HG02678 (cell line): ENCODE measurements around the gene NOS1AP.

Source experiments
- ATAC-seq: cut with Tn5 transposase; IDR thresholded peaks from one replicate; pipeline ENCODE4 v1.9.1; 2021; ENCODE audit warnings: mild to moderate bottlenecking, moderate library complexity; ENCODE audit not compliant: unreplicated experiment

Gene NOS1AP

DNA sequence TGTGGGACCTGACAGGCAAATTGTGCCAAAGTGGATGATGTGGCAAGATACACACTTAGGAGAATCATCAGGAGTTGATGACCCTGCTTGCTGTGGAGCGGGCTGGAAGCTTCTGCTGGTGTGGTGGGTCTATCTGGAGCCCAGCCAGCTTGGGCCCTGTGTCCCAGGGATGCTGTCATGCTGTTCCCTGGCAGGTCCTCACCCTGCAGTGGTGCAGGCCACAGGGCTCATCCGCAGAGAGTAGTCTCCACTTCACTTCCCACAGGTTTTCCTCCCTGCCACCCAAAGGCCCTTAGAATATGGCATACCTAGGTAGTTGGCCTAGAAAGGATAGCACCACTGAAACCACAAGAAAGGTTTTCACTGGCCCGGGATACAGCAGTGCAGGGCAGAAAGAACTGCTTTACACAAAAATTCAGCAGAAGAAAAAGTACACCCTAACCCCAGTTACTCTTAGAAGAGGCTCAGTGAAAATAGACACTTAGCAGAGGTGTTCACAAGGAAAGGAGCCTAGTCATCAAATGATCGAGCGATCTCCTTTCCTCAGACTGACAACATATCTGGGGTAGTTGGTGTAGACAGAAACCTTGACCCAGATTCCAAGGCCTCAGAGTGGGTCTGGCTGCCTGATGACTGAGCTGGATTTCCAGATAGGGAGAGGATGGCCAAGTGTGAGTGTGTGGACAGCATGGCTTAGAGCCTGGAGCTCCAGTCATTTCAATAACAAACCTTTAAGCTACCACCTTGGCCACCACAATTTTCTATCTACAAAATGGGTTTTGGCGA, 310.8 kb downstream of the NOS1AP start:
- ATAC-seq: no peak

DNA sequence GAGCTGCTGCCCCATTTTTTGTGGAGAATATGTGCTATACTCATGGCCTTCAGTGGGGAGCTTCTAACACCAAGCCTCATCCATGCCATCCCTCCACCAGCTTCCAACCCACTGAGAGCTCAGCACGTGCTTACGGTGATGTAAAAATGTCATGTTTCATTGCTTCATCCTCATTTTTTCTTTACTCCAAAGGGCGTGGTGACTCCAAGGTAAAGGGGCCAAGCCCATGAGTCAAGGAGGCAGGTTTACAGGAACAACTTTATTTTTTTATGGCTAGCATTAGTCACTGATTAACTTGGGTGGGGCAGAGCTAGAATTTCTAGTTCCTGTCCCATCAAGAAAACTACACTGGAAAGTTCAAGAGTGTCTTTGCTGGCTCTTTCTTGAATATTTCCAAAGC, 311.9 kb downstream of the NOS1AP start, which contains the start of gene C1orf226:
Gene C1orf226, plus strand, starts transcription at position 346 of the 400 bp plus-strand sequence. CDS start 174 bp downstream, outside the sequence.
- ATAC-seq: no peak

DNA sequence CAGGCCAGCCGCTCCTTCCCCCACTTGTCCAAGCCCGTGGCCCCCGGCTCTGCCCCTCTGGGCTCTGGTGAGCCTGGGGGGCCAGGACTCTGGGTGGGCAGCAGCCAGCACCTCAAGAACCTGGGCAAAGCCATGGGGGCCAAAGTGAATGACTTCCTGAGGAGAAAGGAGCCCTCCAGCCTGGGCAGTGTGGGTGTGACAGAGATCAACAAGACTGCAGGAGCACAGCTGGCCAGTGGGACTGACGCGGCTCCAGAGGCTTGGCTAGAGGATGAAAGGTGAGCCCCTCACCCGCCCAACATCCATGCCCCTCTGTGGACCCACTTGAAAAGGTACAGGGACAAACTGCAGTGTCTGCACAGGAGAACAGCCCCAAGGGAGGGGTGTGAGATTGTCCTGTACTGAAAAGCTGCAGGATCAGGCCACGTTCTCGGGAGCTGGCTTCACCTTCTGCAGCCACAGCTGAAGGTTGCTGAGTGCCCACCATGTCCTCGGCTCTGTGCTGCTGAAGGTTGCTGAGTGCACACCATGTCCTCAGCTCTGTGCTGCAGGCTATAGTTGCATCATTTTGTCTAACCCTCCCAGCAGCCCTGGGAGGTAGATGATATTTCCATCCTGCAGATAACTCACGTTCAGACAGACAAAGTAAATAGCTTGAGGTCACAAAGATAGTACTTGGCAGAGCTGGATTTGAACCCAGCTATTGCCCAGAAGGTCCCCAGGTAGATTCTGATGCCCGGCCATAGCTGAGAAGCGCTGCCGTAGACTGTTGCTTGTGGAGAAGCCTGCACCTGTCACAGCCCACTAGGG, 312.7 kb downstream of the NOS1AP start:
- no peak for ATAC-seq

DNA sequence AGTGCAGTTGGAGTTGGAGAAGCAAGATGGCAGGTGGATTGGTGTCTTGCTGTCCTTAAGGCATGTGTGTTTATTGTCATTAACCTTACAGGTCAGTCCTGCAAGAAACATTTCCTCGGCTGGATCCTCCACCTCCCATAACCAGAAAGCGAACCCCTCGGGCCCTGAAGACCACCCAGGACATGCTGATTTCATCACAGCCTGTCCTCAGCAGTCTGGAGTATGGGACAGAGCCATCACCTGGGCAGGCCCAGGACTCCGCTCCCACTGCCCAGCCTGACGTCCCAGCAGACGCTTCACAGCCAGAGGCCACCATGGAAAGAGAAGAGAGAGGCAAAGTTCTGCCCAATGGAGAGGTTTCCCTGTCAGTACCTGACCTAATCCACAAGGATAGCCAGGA, 313.6 kb downstream of the NOS1AP start:
- no peak for ATAC-seq

DNA sequence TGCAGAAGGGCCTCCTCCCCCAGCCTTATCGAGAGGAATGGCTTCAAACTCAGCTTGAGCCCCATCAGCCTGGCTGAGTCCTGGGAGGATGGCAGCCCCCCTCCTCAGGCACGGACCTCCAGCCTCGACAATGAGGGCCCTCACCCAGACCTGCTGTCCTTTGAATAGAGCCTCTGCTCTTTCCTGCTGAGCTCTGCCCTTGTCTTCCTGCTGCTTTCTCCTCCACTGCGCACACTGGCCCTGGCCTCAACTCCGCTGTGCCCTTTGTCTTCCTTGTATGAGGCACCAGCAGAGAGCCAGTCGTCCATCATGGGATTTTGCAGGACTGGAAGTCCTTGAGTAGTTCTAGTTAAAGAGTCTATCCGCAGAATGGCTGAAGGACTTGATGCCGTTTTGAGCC, 314.0 kb downstream of the NOS1AP start:
- ATAC-seq: no peak

DNA sequence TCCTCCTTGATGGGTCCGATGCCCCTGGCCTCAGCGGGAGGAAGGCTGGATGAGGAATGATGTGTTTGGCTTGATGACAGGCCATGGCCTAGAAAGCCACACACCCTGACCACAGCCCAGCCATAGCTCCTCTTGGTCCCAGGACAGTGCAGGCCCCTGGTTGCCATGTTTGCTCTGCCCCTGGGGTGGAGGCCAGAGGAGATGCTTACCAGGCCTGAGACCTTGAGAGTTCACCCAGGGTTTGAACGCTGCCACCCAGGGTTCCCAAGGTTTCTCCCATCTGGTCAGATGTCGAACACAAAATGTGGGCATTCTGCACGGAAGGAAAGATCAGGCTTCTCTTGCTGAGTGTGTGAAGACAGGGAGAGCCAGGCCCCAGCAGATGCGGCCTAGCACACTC, 314.6 kb downstream of the NOS1AP start:
- no peak for ATAC-seq

DNA sequence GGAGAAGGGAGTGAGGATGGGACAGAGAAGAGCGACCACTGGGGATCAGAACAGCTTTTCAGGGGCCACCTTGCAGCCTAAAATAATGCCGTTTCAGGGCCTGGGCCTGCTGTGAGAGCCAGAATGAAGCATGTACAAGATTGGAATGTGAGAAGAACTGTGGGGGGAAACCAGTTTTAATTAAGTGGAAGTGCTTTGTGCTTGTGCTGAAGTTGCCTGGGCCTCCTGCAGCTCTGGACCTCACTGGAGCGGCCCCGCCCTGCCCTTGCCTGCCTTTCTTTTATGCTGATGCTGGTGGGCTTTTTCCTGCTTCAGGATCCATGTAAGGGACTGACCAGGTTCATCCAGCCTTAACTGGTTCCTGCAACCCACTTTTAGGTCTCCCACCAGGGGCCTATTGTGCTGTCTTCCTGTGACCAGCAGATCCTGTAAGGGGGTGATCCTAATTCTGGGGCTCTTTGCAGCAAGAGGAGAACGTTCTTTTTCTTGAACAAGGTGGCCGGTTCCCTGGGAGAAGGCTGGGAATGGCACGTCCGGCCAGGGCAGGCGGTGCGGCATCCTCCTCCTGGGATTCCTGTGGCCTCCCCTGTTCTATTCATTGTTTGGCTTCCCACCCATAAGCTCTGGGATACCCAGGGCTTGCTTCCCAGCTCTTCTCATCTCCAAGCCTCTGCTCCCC, 315.2 kb downstream of the NOS1AP start:
- no peak for ATAC-seq

DNA sequence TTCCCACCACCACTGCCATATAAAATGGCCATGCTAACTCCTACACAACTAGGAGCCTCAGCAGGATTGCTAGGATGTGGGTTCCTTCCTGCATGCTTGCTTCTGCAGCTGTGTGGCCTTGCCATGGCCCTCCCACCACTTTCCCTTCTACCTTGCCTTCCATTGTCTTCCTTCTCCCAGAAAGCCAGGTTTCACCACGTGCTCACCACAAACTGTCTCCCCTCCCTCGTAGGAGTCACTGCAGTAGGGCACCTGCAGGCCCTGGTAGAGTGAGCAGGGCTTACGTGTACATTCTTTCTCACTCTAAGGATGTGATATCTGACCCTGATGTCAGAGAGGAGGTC, 315.8 kb downstream of the NOS1AP start:
- no peak for ATAC-seq

DNA sequence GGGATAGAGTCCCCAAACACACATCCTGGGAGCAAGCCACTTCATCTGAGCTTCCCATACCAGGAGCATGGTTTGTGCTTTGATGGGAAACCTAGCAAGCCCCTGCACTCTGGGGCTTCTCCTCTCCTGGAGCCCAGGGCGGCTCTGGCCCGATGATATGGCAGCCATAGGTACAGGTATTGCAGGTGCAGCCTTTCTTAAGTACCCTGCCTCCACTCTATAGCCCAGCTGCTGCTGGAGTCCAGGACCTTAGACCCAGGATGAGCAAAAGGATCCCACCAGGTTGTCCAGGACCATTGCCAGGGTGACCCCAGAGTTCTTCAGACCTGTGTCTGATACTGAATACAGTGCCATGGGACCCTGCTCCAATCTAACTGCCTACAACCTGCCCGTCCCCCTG, 316.2 kb downstream of the NOS1AP start:
- ATAC-seq: no peak

DNA sequence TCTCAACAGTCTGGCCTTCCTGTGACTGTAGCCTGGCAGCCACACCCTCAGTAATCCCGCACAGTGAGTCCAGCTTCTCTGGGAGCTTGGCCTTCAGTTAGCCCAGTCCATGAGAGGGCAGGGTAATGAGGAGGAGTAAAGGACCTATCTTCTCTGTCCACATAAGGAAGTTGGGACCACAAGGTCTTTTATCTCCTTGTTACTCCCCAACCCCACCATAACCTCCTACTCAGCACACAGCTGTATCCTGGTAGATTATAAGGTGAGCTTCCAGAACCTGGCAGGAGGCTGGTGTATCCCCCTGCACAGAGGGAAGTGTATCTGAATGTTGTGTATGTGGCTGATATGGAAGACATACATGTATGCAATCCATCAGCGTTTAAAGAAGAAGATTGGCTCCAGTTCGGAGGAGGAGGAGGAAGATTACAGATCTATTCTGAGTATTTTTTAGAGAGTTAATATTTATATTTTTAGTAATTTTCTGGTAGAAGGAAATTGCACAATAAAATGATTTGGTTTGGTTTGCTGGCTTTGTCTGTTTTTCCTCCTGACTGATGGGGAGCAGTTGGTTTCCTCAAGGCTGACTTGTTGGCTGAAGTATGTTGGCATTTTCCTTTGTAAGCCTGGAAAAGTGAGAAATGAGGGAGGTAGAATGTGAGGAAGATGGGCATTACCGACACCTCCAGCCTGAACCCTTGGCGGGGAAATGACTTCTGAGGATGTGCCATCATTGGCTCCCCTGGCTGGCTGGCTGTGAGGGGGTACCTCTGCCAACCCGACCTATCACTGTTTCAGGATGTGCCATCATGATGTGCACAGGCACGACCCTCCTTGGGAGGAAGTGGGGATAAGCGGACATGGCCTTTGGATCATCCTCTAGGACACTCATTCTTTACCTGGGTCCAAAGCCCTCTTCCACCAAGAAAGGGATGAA, 317.1 kb downstream of the NOS1AP start:
- ATAC-seq: no peak

DNA sequence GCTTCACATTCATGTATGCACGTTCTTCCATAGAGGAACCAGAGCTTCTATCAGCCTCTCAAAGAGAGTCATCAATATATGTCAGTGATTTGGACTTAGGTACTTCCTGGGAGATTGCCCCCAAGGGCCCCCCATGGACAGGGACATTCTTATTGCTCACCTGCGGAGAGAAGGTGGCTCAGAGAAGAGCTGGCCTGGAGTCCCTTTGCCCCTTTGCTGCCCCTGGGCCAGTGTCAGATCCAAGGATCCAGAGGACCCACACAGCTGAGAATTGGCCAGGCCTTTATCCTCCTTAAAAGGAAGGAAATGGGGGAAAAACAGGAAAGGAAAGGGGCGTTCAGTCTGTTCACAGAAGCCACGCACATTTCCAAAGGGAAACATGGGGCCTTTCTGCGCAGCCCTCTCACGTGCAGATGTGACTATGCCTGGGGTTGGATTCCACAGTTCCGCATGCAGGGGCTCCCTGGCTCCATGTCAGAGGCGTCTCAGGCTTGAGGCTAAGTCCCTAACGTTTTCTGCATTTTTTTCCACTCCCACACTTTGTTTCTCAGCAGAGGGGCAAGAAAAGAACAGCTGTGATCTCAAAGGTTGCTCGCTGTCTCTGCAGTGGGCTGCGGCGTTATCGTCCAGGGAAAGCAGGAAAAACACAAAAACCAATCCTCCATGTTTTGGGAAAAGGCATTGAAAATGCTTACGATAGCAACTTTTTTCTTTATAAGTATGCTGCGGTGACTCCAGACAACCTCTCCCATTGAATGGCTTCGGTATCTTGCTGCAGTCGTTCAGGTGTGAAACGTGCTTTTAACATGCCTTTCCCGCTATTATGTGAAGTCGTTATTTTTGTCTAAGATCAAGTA, 318.0 kb downstream of the NOS1AP start:
- no peak for ATAC-seq

DNA sequence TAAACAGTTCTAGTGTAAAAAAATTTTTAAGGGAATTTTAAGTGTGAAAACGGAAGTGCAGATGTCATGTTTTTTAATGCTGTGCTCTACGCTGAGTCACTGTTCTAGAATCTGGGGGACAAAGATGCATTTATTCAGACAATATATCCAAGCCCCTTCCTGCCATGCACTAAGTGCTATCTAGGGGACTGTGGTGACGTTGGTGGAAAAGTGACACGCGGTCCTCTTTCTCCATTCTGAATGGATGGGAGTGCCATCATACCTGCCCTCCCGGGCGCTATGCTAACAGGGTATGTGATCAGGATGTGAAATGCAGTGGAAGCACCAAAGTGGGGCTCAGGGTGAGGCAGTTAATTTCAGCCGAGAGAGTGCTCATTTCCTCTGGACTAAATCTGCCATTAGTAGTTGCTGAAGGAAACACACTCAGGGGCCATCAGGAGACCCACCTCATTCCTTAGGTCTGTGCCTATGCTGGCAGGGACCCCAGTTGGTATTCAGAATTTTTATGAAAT, 318.6 kb downstream of the NOS1AP start:
- no peak for ATAC-seq

DNA sequence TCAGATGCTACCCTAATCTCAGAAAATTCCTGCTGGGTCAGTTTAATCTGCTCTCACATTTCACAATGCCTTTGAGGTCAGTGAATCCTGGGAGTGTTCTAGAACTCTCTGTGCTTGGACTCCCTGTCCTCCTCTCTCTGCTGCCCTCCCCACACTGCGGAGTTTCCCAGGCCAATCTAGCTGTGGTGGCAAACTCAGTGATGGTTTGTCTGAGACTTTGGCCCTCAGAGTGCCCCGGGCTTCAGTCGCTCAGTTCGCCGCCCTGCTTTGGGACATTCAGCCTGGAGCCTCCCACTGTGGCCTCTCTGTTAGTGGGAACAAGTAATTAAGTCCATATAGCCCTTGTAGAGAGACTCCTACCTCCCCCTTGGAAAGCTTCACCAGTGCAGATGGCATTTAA, 319.1 kb downstream of the NOS1AP start:
- ATAC-seq: no peak

DNA sequence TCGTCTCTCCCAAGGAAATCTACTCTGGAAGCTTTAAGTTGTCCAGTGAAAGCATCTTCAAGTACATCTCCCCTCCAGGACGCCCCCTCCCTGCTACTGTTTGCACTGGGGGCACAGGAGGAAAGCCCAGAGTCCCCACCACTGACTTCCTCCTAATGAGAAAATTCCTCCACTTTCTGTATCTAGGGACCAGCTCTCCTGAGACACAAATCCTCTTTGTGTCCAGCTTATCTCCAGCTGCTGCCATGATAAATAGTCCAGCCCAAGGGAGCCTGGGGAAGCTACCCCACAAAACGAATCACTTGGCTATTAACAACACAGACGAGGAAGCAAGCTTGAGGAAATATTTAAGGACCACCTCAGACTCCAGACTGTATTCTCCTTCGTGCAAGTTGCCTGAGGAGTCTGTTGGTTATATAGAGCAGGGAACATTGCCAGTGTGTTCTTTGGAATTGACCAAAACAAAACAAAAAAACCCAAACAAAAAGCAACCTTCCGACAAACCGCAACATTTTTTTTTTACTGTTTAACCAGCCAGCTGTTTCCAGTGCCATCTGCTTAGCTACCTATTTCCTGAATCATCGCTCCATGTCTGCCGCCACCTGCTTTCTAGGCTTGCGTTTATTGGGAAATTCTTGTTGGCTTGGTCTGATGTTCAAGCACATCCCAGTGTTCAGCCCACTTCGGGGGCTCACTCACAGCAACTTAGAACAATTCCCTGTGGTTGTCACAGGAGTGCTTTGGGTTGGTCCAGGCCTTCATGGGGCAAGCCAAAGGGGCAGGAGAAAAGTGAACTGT, 319.7 kb downstream of the NOS1AP start:
- peak; percentile 52 for ATAC-seq

DNA sequence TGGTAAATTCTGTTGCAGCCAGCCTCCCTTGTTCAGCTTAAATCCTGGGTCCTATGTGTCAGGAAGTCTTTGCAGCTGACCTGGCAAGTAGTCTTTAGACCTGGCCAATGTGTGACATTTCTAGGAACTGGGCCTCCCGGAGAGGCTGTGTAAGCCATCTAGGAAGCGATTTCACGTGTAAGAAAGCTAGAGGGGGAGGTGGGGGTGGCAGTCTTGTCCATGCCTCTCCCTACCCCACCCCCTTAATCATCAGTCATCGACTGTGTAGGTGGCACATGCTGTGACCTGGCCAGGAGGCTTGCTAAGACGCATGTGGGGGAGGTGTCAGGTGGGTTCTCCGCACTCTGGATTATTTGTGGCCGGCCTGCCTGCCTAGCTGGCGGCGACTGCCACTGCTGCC, 320.5 kb downstream of the NOS1AP start:
- ATAC-seq: no peak

DNA sequence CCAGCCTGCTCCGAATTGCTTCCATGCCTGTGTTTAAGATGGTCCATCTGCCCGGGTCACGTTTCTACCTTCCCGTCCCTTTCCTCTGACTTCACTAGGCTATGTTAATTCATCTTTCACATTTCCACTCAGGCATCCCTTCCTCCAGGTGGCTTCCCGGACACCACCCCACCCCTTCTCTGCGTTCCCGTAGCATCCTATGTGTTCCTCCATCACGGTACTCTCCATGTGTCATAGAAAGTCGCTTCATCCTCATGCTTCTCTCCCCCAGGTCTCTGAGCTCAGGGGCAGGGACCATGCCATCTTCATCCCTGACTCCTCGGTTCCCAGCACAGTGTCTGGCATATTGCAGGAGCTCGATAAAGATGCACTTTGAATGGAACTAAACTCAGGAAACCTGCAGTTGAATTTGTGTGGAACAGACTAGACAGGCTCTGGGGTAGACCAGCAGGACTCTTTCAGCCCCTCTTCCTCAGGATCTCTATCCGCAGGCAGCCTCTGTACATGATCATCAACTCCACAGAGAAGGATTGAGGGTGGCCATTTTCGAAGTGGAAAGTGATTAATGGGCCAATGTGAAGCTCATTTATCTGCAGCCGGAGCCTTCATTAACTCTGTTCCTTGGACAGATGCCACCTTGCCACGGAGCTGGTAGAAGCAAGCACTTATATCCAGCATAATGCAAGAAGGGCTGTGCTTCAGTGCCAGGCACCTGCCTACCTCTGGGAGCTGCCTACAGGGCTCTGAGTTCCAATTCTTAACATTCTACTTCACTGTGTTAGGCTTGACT, 321.1 kb downstream of the NOS1AP start:
- no peak for ATAC-seq

DNA sequence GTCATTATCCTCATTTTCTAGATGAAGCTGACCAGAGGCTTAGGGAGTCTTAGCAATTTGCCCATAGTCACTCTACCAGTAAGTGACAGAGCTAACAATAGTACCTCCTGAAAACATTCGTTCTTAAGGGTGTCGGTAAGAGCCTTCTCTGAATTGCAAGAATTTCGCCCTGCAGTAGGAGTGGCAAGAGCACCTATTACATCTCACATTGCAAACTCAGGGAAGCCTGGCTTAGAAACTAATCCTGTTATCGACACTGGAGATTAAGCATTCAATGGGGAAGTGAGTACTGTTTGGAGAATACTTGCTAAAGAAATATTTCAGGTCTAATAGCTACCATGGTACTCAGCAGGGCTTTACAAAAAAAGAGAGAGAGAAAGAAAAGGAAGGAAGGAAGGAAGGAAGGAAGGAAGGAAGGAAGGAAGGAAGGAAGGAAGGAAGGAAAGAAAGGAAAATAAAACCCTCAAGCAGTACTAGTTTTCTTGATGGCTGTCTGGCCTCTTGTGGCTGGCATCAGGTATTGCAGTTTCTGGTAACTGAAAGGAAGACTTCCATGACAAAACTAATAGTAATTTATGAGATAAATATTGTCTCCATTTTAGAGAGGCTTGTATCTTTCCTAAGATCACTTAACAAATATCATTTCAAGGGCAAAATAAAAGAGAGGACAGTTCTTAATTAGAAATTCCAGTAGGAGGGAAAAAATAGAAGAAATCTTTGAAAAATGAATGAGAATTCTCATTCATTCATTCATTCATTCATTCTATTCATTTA, 322.5 kb downstream of the NOS1AP start:
- ATAC-seq: no peak
